ENCODE results near the gene MLLT3.

Gene MLLT3

GRCh38 chr9:20540169-20540863, 82.0 kb downstream of the MLLT3 start:
- TF ChIP-seq CTCF (IDR thresholded peaks at IDR 0.05; ENCODE audit: poor library complexity, severe bottlenecking) = no peak
- H3K4me3 ChIP-seq (ENCODE audit: severe bottlenecking) = no peak overlapping the region
- ATAC-seq (ENCODE audit: low read depth) (no peak), DNase-seq (ENCODE audit: low spot score) (no peak)
- peaks cover 3% of the 10 kb centered on the region for H3K9me3 ChIP-seq (ENCODE audit: severe bottlenecking)
- no peaks in the 10 kb centered on the region for H3K4me1 ChIP-seq (ENCODE audit: insufficient read depth, poor library complexity, severe bottlenecking)
- H3K36me3 ChIP-seq (ENCODE audit: low read depth) = no peaks in the 10 kb centered on the region
- no peaks in the 10 kb centered on the region for H3K27me3 ChIP-seq (ENCODE audit: insufficient read depth, poor library complexity, severe bottlenecking)
- H3K27ac ChIP-seq (ENCODE audit: poor library complexity, severe bottlenecking) = no peak overlapping the region

GRCh38 chr9:20538956-20539355, 83.3 kb downstream of the MLLT3 start:
- ATAC-seq (ENCODE audit: low read depth) = no peak
- no peak for DNase-seq (ENCODE audit: low spot score)
- no peak overlapping the region for H3K4me3 ChIP-seq (ENCODE audit: severe bottlenecking)
- peaks cover 3% of the 10 kb centered on the region for H3K9me3 ChIP-seq (ENCODE audit: severe bottlenecking)
- no peaks in the 10 kb centered on the region for H3K4me1 ChIP-seq (ENCODE audit: insufficient read depth, poor library complexity, severe bottlenecking)
- H3K27ac ChIP-seq (ENCODE audit: poor library complexity, severe bottlenecking) = no peak overlapping the region
- no peaks in the 10 kb centered on the region for H3K36me3 ChIP-seq (ENCODE audit: low read depth)
- TF ChIP-seq CTCF (IDR thresholded peaks at IDR 0.05; ENCODE audit: poor library complexity, severe bottlenecking) = no peak
- no peaks in the 10 kb centered on the region for H3K27me3 ChIP-seq (ENCODE audit: insufficient read depth, poor library complexity, severe bottlenecking)

- H3K4me1 ChIP-seq (ENCODE audit: insufficient read depth, poor library complexity, severe bottlenecking) = no peaks in the 10 kb centered on the region
- no peaks in the 10 kb centered on the region for H3K36me3 ChIP-seq (ENCODE audit: low read depth)
- DNase-seq (ENCODE audit: low spot score) (no peak), ATAC-seq (ENCODE audit: low read depth) (no peak)
- H3K9me3 ChIP-seq (ENCODE audit: severe bottlenecking) = peaks cover 3% of the 10 kb centered on the region
- TF ChIP-seq CTCF (IDR thresholded peaks at IDR 0.05; ENCODE audit: poor library complexity, severe bottlenecking) = no peak
- no peak overlapping the region for H3K27ac ChIP-seq (ENCODE audit: poor library complexity, severe bottlenecking)
- no peak overlapping the region for H3K4me3 ChIP-seq (ENCODE audit: severe bottlenecking)
- no peaks in the 10 kb centered on the region for H3K27me3 ChIP-seq (ENCODE audit: insufficient read depth, poor library complexity, severe bottlenecking)
Observed at GRCh38 chr9:20538092-20538491, 84.2 kb downstream of the MLLT3 start.

GRCh38 chr9:20537294-20537693, 85.0 kb downstream of the MLLT3 start:
- Histone ChIP-seq H3K27me3 (ENCODE audit: insufficient read depth, poor library complexity, severe bottlenecking) (no peaks in the 10 kb centered on the region), H3K9me3 (ENCODE audit: severe bottlenecking) (peaks cover 3% of the 10 kb centered on the region), H3K27ac (ENCODE audit: poor library complexity, severe bottlenecking) (no peak overlapping the region), H3K4me3 (ENCODE audit: severe bottlenecking) (no peak overlapping the region), H3K36me3 (ENCODE audit: low read depth) (no peaks in the 10 kb centered on the region), H3K4me1 (ENCODE audit: insufficient read depth, poor library complexity, severe bottlenecking) (no peaks in the 10 kb centered on the region)
- ATAC-seq (ENCODE audit: low read depth) = no peak
- no peak for TF ChIP-seq CTCF (IDR thresholded peaks at IDR 0.05; ENCODE audit: poor library complexity, severe bottlenecking)
- DNase-seq (ENCODE audit: low spot score) = no peak

GRCh38 chr9:20532584-20532983, 89.7 kb downstream of the MLLT3 start:
- no peak for TF ChIP-seq CTCF (IDR thresholded peaks at IDR 0.05; ENCODE audit: poor library complexity, severe bottlenecking)
- no peaks in the 10 kb centered on the region for H3K4me1 ChIP-seq (ENCODE audit: insufficient read depth, poor library complexity, severe bottlenecking)
- no peak overlapping the region for H3K4me3 ChIP-seq (ENCODE audit: severe bottlenecking)
- H3K27ac ChIP-seq (ENCODE audit: poor library complexity, severe bottlenecking) = no peak overlapping the region
- ATAC-seq (ENCODE audit: low read depth) (no peak), DNase-seq (ENCODE audit: low spot score) (no peak)
- no peaks in the 10 kb centered on the region for H3K36me3 ChIP-seq (ENCODE audit: low read depth)
- H3K9me3 ChIP-seq (ENCODE audit: severe bottlenecking) = no peaks in the 10 kb centered on the region
- no peaks in the 10 kb centered on the region for H3K27me3 ChIP-seq (ENCODE audit: insufficient read depth, poor library complexity, severe bottlenecking)

All from RWPE2 (cell line).